Sigmoid colon (tissue), 4 donors: ENCODE data around the gene TEDC2.

ENCODE experiments used
- EP300 ChIP-seq, 4 donors: sonication (generic); formaldehyde crosslinking; IDR thresholded peaks; one replicate each; pipeline ENCODE4 v1.6.1; 2017; ENCODE audit warnings: antibody characterized with exemption in 4 of 4
- POLR2A ChIP-seq, 2 donors: fragments of 450-650 bp; IDR thresholded peaks; one replicate each; pipeline ENCODE4 v1.6.1; 2016; ENCODE audit warnings: antibody characterized with exemption in 2 of 2, mild to moderate bottlenecking in 2 of 2, moderate library complexity in 2 of 2
- POLR2AphosphoS5 ChIP-seq, 4 donors: sonication (generic); formaldehyde crosslinking; IDR thresholded peaks; one replicate each; pipeline ENCODE4 v1.6.1; 2017; ENCODE audit warnings: antibody characterized with exemption in 4 of 4
- TF ChIP-seq, protein P1 (sequence below), 4 experiments: fragments of 450-650 bp in 3 of 4; fragments of 200-600 bp in 1 of 4; IDR thresholded peaks; one replicate each; pipeline ENCODE4 v1.5.1; 2016 to 2019; ENCODE audit warnings: antibody characterized with exemption in 4 of 4, mild to moderate bottlenecking in 3 of 4, moderate library complexity in 2 of 4

DNA sequence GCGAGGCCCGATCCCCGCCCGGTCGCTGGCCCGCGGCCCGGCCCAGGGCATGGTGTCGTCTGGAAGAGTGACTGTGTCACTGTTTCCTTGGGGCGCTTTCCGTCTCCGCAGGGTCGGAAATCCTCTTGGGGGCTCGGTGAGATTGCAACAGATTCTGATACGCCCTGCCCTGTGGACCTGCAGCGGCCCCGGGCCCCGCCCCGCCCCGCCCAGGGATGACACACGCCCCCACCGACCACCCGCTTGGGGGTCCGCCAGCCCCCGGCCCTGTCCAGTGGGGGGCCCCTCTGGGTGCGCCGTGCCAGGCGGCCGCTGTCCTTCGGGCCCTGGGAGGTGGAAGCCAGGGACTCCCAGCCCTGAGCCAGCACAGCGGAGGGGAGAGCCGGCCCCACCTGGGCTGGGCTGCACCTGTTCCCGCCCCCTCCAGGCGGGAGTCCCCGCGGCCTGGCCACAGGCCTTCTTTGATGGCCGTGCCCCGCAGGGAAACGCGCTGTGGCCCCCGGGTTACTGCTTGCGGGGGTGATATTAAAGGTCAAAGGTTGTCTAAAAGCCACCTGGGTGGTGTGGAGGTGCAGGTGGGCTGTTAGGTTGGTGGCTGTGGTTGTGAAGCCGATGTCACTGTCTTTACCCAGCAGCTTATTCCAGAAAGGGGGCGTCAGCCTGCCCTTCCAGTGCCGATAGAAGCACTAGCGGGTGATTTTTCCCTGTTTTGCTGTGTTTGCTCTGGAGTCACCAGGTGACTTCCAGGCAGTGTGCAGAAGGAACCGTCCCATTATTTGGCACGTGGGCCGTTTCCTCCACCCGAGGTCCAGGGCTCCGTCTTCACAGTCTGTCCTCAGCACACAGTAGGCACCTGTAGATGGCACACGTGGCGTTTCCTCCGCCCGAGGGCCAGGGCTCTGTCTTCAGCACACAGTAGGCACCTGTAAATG, 15.8 kb downstream of the TEDC2 start:
- TF ChIP-seq POLR2A (IDR thresholded peaks at IDR 0.05) (no peak), EP300 (IDR thresholded peaks at IDR 0.05) (no peak), POLR2AphosphoS5 (IDR thresholded peaks at IDR 0.05) (no peak)
- TF ChIP-seq, protein P1, sequence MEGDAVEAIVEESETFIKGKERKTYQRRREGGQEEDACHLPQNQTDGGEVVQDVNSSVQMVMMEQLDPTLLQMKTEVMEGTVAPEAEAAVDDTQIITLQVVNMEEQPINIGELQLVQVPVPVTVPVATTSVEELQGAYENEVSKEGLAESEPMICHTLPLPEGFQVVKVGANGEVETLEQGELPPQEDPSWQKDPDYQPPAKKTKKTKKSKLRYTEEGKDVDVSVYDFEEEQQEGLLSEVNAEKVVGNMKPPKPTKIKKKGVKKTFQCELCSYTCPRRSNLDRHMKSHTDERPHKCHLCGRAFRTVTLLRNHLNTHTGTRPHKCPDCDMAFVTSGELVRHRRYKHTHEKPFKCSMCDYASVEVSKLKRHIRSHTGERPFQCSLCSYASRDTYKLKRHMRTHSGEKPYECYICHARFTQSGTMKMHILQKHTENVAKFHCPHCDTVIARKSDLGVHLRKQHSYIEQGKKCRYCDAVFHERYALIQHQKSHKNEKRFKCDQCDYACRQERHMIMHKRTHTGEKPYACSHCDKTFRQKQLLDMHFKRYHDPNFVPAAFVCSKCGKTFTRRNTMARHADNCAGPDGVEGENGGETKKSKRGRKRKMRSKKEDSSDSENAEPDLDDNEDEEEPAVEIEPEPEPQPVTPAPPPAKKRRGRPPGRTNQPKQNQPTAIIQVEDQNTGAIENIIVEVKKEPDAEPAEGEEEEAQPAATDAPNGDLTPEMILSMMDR (IDR thresholded peaks at IDR 0.05), result no peak
